Measurements from ENCODE around the gene NLRP1. TPM values are rescaled to one million over a fixed set of nuclear protein-coding genes. Genes with fewer than 3 reads are reported as not detected.

Gene NLRP1
- total RNA-seq, 1 experiment from 2014 or later, result 33.5 TPM

DNA sequence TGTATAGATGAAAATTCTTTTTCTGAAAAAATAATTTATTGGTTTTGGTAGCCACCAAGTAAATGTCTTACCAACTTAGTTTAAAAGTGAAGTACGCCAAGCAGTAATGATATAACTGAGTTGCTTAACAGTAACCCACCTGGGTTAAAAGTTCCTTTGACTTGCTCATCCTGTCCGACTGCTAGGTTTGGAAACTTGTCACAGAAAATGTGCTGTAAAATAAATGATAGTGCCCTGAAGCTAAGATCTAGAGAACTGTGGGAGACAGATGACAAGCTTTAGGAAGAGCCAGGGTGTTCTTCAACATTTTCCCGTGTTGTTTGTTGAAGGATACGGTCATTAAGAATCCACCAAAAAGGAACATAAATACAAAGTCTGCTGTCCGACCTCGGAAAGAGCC lies 103.3 kb downstream of the NLRP1 start:
- H3K9me3 Mint-ChIP-seq (ENCODE audit: unreplicated experiment), result no peaks in the 10 kb centered on the region
- no peaks in the 10 kb centered on the region for H3K4me1 Mint-ChIP-seq (ENCODE audit: insufficient read depth, unreplicated experiment)
- no TSS peak for BruUV-seq (replicated peaks)
- no peak overlapping the region for H3K4me3 Mint-ChIP-seq (ENCODE audit: unreplicated experiment)
- H3K27ac Mint-ChIP-seq (ENCODE audit: low read depth, unreplicated experiment), result no peak overlapping the region
- ChIA-PET CTCF (interaction anchor here (1.2 kb wide), 2 partner anchors 42 to 58 kb away, joined by 4 read pairs; partner anchors contain the start of gene C1QBP), POLR2A (no interaction called here)
- DNase-seq (ENCODE audit: unreplicated experiment), result no peak
- intact Hi-C loops (cut with micrococcal nuclease), result no loop called here
- TF ChIP-seq, protein P1, sequence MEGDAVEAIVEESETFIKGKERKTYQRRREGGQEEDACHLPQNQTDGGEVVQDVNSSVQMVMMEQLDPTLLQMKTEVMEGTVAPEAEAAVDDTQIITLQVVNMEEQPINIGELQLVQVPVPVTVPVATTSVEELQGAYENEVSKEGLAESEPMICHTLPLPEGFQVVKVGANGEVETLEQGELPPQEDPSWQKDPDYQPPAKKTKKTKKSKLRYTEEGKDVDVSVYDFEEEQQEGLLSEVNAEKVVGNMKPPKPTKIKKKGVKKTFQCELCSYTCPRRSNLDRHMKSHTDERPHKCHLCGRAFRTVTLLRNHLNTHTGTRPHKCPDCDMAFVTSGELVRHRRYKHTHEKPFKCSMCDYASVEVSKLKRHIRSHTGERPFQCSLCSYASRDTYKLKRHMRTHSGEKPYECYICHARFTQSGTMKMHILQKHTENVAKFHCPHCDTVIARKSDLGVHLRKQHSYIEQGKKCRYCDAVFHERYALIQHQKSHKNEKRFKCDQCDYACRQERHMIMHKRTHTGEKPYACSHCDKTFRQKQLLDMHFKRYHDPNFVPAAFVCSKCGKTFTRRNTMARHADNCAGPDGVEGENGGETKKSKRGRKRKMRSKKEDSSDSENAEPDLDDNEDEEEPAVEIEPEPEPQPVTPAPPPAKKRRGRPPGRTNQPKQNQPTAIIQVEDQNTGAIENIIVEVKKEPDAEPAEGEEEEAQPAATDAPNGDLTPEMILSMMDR (IDR thresholded peaks at IDR 0.05; ENCODE audit: unreplicated experiment), result no peak
- H3K36me3 Mint-ChIP-seq (ENCODE audit: insufficient read depth, unreplicated experiment), result peaks cover 80% of the 10 kb centered on the region
- no peaks in the 10 kb centered on the region for H3K27me3 Mint-ChIP-seq (ENCODE audit: insufficient read depth, unreplicated experiment)

- H3K27me3 Mint-ChIP-seq (ENCODE audit: insufficient read depth, unreplicated experiment), result no peaks in the 10 kb centered on the region
- peaks cover 94% of the 10 kb centered on the region for H3K36me3 Mint-ChIP-seq (ENCODE audit: insufficient read depth, unreplicated experiment)
- H3K9me3 Mint-ChIP-seq (ENCODE audit: unreplicated experiment), result no peaks in the 10 kb centered on the region
- H3K4me3 Mint-ChIP-seq (ENCODE audit: unreplicated experiment), result no peak overlapping the region
- TF ChIP-seq, protein P1 (IDR thresholded peaks at IDR 0.05; ENCODE audit: unreplicated experiment), result no peak
- no peaks in the 10 kb centered on the region for H3K4me1 Mint-ChIP-seq (ENCODE audit: insufficient read depth, unreplicated experiment)
- BruUV-seq (replicated peaks), result no TSS peak
- no peak for DNase-seq (ENCODE audit: unreplicated experiment)
- ChIA-PET CTCF (no interaction called here), POLR2A (interaction anchor here (1.3 kb wide), 1 partner anchor 34 kb away, joined by 3 read pairs; no protein-coding TSS in a partner anchor)
- intact Hi-C loops (cut with micrococcal nuclease), result no loop called here
- H3K27ac Mint-ChIP-seq (ENCODE audit: low read depth, unreplicated experiment), result no peak overlapping the region
These were observed 105.3 kb downstream of the NLRP1 start for GRCh38 chr17:5478992-5479391.

DNA sequence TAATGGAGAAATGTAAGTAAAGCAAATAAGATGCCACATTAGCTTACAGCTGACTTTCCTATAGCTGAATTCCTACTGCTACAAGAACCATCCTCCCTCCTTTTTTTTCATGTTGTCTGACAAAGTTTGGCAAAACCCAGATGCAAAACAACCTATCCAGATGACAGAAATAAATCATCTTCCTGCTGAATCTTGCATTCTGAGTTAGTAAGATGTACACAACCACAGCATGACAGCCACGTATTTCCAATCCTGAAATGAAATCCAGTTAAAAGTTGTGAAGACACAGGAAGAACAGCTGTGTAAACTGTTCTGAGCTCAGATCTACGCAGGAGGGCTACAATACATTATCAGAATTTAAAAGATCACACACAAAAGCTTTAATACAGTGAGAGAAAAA lies 110.4 kb downstream of the NLRP1 start:
- Mint-ChIP-seq H3K36me3 (ENCODE audit: insufficient read depth, unreplicated experiment) (peaks cover 86% of the 10 kb centered on the region), H3K27ac (ENCODE audit: low read depth, unreplicated experiment) (no peak overlapping the region), H3K4me1 (ENCODE audit: insufficient read depth, unreplicated experiment) (no peaks in the 10 kb centered on the region), H3K4me3 (ENCODE audit: unreplicated experiment) (no peak overlapping the region), H3K27me3 (ENCODE audit: insufficient read depth, unreplicated experiment) (no peaks in the 10 kb centered on the region), H3K9me3 (ENCODE audit: unreplicated experiment) (no peaks in the 10 kb centered on the region)
- ChIA-PET POLR2A (interaction anchor here (1.0 to 3.1 kb wide), 3 partner anchors 11 to 54 kb away, joined by 3 to 26 read pairs (median 4); partner anchors contain the start of genes C1QBP, DERL2, MIS12 and NUP88), CTCF (interaction anchor here (1.2 kb wide), 1 partner anchor 12 kb away, joined by 3 read pairs; the partner anchor contains the start of genes DERL2 and MIS12)
- TF ChIP-seq, protein P1 (IDR thresholded peaks at IDR 0.05; ENCODE audit: unreplicated experiment), result no peak
- no peak for DNase-seq (ENCODE audit: unreplicated experiment)
- intact Hi-C loops (cut with micrococcal nuclease), result no loop called here
- no TSS peak for BruUV-seq (replicated peaks)

- no peak for DNase-seq (ENCODE audit: unreplicated experiment)
- Mint-ChIP-seq H3K4me3 (ENCODE audit: unreplicated experiment) (no peak overlapping the region), H3K27ac (ENCODE audit: low read depth, unreplicated experiment) (no peak overlapping the region), H3K27me3 (ENCODE audit: insufficient read depth, unreplicated experiment) (no peaks in the 10 kb centered on the region), H3K9me3 (ENCODE audit: unreplicated experiment) (no peaks in the 10 kb centered on the region), H3K4me1 (ENCODE audit: insufficient read depth, unreplicated experiment) (peaks cover 6% of the 10 kb centered on the region), H3K36me3 (ENCODE audit: insufficient read depth, unreplicated experiment) (peaks cover 75% of the 10 kb centered on the region)
- intact Hi-C loops (cut with micrococcal nuclease), result no loop called here
- ChIA-PET CTCF (no interaction called here), POLR2A (interaction anchor here (3.1 kb wide), 1 partner anchor 13 kb away, joined by 26 read pairs; the partner anchor contains the start of genes DERL2 and MIS12)
- BruUV-seq (replicated peaks), result no TSS peak
- TF ChIP-seq, protein P1 (IDR thresholded peaks at IDR 0.05; ENCODE audit: unreplicated experiment), result no peak
These were observed 111.8 kb downstream of the NLRP1 start for GRCh38 chr17:5472511-5472910.

Measured in MCF 10A (cell line).